Dermis microvascular lymphatic vessel endothelial cell (primary cell): Measurements from ENCODE around the gene GYG1. TPM values are rescaled to one million over a fixed set of nuclear protein-coding genes. Genes with fewer than 3 reads are reported as not detected.

ENCODE experiments used
- DNase-seq, 2 donors: peaks; one replicate each; pipeline versions ENCODE4 v3.0.0 to v3.0.0-alpha.2; 2010; ENCODE audit warnings: low read depth in 2 of 2
- total RNA-seq: library from RNA; depleted of rRNA; stranded (reverse); fragments of >200 nt; gene quantifications from 2 replicates; pipeline ENCODE4 v1.2.1, GENCODE V29; 2014

Gene GYG1
- 37.4 and 40.5 TPM in 2 replicates for total RNA-seq

- DNase-seq = peak; percentile 38 to 87
These were observed at the start of gene GYG1 for GRCh38 chr3:148991219-148992026. Gene GYG1 (plus strand): TSS chr3:148991540. CDS start chr3:148991641, 101 bp downstream.

GRCh38 chr3:148943506-148944205, 47.7 kb upstream of the GYG1 start:
- DNase-seq = peak; percentile 72 to 90

GRCh38 chr3:148945116-148945515, 46.2 kb upstream of the GYG1 start:
- no peak for DNase-seq

GRCh38 chr3:148948913-148949657, 42.3 kb upstream of the GYG1 start:
- DNase-seq = no peak

- no peak for DNase-seq
These were observed 40.5 kb upstream of the GYG1 start for GRCh38 chr3:148950806-148951205.

GRCh38 chr3:148951599-148952361, 39.6 kb upstream of the GYG1 start:
- DNase-seq = no peak

- no peak for DNase-seq
These were observed 38.2 kb upstream of the GYG1 start for GRCh38 chr3:148953094-148953493.

- DNase-seq = no peak
These were observed 36.4 kb upstream of the GYG1 start for GRCh38 chr3:148954981-148955380.

- DNase-seq = peak; percentile 50 to 82
These were observed 35.6 kb upstream of the GYG1 start for GRCh38 chr3:148955544-148956346.

- peak in 1 of 2 donors; percentile 30 for DNase-seq
These were observed 33.8 kb upstream of the GYG1 start for GRCh38 chr3:148957586-148957985.

GRCh38 chr3:148958696-148959095, 32.6 kb upstream of the GYG1 start:
- peak in 1 of 2 donors; percentile 43 for DNase-seq

- peak in 1 of 2 donors; percentile 76 for DNase-seq
These were observed 28.8 kb upstream of the GYG1 start for GRCh38 chr3:148962513-148962912.

GRCh38 chr3:148964809-148965208, 26.5 kb upstream of the GYG1 start:
- DNase-seq = no peak

GRCh38 chr3:148968321-148968720, 23.0 kb upstream of the GYG1 start:
- DNase-seq = no peak

- no peak for DNase-seq
These were observed 21.1 kb upstream of the GYG1 start for GRCh38 chr3:148970271-148970670.

- DNase-seq = peak in 1 of 2 donors; percentile 48
These were observed 19.8 kb upstream of the GYG1 start for GRCh38 chr3:148971401-148972163.

GRCh38 chr3:148974726-148975125, 16.6 kb upstream of the GYG1 start:
- DNase-seq = no peak

- no peak for DNase-seq
These were observed 16.1 kb upstream of the GYG1 start for GRCh38 chr3:148975248-148975647.

- DNase-seq = no peak
These were observed 15.6 kb upstream of the GYG1 start for GRCh38 chr3:148975696-148976095.

- no peak for DNase-seq
These were observed 10.1 kb upstream of the GYG1 start for GRCh38 chr3:148981273-148981672.
